Measurements from ENCODE around the gene UBE2J1. TPM values are rescaled to one million over a fixed set of nuclear protein-coding genes. Genes with fewer than 3 reads are reported as not detected.

The UBE2J1 gene
- total RNA-seq, 1 donor from 2014 or later = 93.3 TPM

GRCh38 chr6:89393659-89394058, 41.1 kb upstream of the UBE2J1 start:
- no peak for DNase-seq (ENCODE audit: low read depth)
- Histone ChIP-seq H4K20me1 (ENCODE audit: insufficient read depth, low read length) (no peaks in the 10 kb centered on the region), H3K27ac (ENCODE audit: low read depth, low read length) (no peak overlapping the region), H3K9ac (ENCODE audit: low read length) (no peak overlapping the region), H3K36me3 (ENCODE audit: insufficient read depth, low read length) (no peaks in the 10 kb centered on the region), H3K9me3 (ENCODE audit: insufficient read depth, low read depth, low read length) (no peaks in the 10 kb centered on the region), H3K4me3 (ENCODE audit: insufficient read depth, low read depth, low read length) (no peak overlapping the region), H3K4me1 (ENCODE audit: insufficient read depth, low read length) (no peaks in the 10 kb centered on the region), H2AFZ (ENCODE audit: low read depth, low read length) (no peak overlapping the region), H3K27me3 (ENCODE audit: insufficient read depth, low read length) (peaks cover 2% of the 10 kb centered on the region), H3K4me2 (ENCODE audit: low read length) (no peak overlapping the region), H3K79me2 (ENCODE audit: insufficient read depth, low read length) (no peaks in the 10 kb centered on the region)
- Mint-ChIP-seq H3K27me3 (ENCODE audit: low read depth, unreplicated experiment) (no peaks in the 10 kb centered on the region), H3K4me3 (ENCODE audit: unreplicated experiment) (no peak overlapping the region), H3K9me3 (ENCODE audit: unreplicated experiment) (peaks cover 2% of the 10 kb centered on the region), H3K27ac (ENCODE audit: unreplicated experiment) (no peak overlapping the region), H3K4me1 (ENCODE audit: low read depth, unreplicated experiment) (no peaks in the 10 kb centered on the region), H3K36me3 (ENCODE audit: low read depth, unreplicated experiment) (no peaks in the 10 kb centered on the region)
- FAIRE-seq = no peak
- no peak for TF ChIP-seq CTCF (IDR thresholded peaks at IDR 0.05; ENCODE audit: insufficient read depth, low read depth, low read length)
- TF ChIP-seq EZH2 (IDR thresholded peaks at IDR 0.05; ENCODE audit: insufficient read depth, low read length) = no peak

GRCh38 chr6:89392823-89393222, 40.3 kb upstream of the UBE2J1 start:
- Mint-ChIP-seq H3K27ac (ENCODE audit: unreplicated experiment) (no peak overlapping the region), H3K9me3 (ENCODE audit: unreplicated experiment) (peaks cover 2% of the 10 kb centered on the region), H3K27me3 (ENCODE audit: low read depth, unreplicated experiment) (no peaks in the 10 kb centered on the region), H3K36me3 (ENCODE audit: low read depth, unreplicated experiment) (no peaks in the 10 kb centered on the region), H3K4me1 (ENCODE audit: low read depth, unreplicated experiment) (no peaks in the 10 kb centered on the region), H3K4me3 (ENCODE audit: unreplicated experiment) (no peak overlapping the region)
- Histone ChIP-seq H3K4me1 (ENCODE audit: insufficient read depth, low read length) (no peaks in the 10 kb centered on the region), H3K4me3 (ENCODE audit: insufficient read depth, low read depth, low read length) (no peak overlapping the region), H3K9ac (ENCODE audit: low read length) (no peak overlapping the region), H3K9me3 (ENCODE audit: insufficient read depth, low read depth, low read length) (no peaks in the 10 kb centered on the region), H4K20me1 (ENCODE audit: insufficient read depth, low read length) (no peaks in the 10 kb centered on the region), H3K79me2 (ENCODE audit: insufficient read depth, low read length) (no peaks in the 10 kb centered on the region), H3K27ac (ENCODE audit: low read depth, low read length) (no peak overlapping the region), H3K4me2 (ENCODE audit: low read length) (no peak overlapping the region), H3K27me3 (ENCODE audit: insufficient read depth, low read length) (peaks cover 2% of the 10 kb centered on the region), H3K36me3 (ENCODE audit: insufficient read depth, low read length) (no peaks in the 10 kb centered on the region), H2AFZ (ENCODE audit: low read depth, low read length) (no peak overlapping the region)
- FAIRE-seq (no peak), DNase-seq (ENCODE audit: low read depth) (no peak)
- TF ChIP-seq CTCF (IDR thresholded peaks at IDR 0.05; ENCODE audit: insufficient read depth, low read depth, low read length) (no peak), EZH2 (IDR thresholded peaks at IDR 0.05; ENCODE audit: insufficient read depth, low read length) (no peak)

- Mint-ChIP-seq H3K36me3 (ENCODE audit: low read depth, unreplicated experiment) (no peaks in the 10 kb centered on the region), H3K27me3 (ENCODE audit: low read depth, unreplicated experiment) (no peaks in the 10 kb centered on the region), H3K27ac (ENCODE audit: unreplicated experiment) (no peak overlapping the region), H3K9me3 (ENCODE audit: unreplicated experiment) (peaks cover 4% of the 10 kb centered on the region), H3K4me3 (ENCODE audit: unreplicated experiment) (no peak overlapping the region), H3K4me1 (ENCODE audit: low read depth, unreplicated experiment) (peaks cover 4% of the 10 kb centered on the region)
- no peaks in the 10 kb centered on the region for H3K36me3 ChIP-seq (ENCODE audit: insufficient read depth, low read length)
- TF ChIP-seq CTCF (IDR thresholded peaks at IDR 0.05; ENCODE audit: insufficient read depth, low read depth, low read length) (no peak), EZH2 (IDR thresholded peaks at IDR 0.05; ENCODE audit: insufficient read depth, low read length) (no peak)
- no peaks in the 10 kb centered on the region for H3K27me3 ChIP-seq (ENCODE audit: insufficient read depth, low read length)
- no peak overlapping the region for H3K27ac ChIP-seq (ENCODE audit: low read depth, low read length)
- H2AFZ ChIP-seq (ENCODE audit: low read depth, low read length) = no peak overlapping the region
- H3K79me2 ChIP-seq (ENCODE audit: insufficient read depth, low read length) = no peaks in the 10 kb centered on the region
- FAIRE-seq (no peak), DNase-seq (ENCODE audit: low read depth) (no peak)
- H4K20me1 ChIP-seq (ENCODE audit: insufficient read depth, low read length) = no peaks in the 10 kb centered on the region
- no peaks in the 10 kb centered on the region for H3K4me1 ChIP-seq (ENCODE audit: insufficient read depth, low read length)
- no peak overlapping the region for H3K4me2 ChIP-seq (ENCODE audit: low read length)
- no peak overlapping the region for H3K9ac ChIP-seq (ENCODE audit: low read length)
- H3K4me3 ChIP-seq (ENCODE audit: insufficient read depth, low read depth, low read length) = no peak overlapping the region
- H3K9me3 ChIP-seq (ENCODE audit: insufficient read depth, low read depth, low read length) = no peaks in the 10 kb centered on the region
Observed at GRCh38 chr6:89388846-89389245, 36.3 kb upstream of the UBE2J1 start.
